ENCODE measurements around the gene TDRD10. TPM values are rescaled to one million over a fixed set of nuclear protein-coding genes. Genes with fewer than 3 reads are reported as not detected.

Gene TDRD10
- total and polyA plus RNA-seq, 4 donors, result 0.23 to 1.5 (median 0.78) TPM

DNA sequence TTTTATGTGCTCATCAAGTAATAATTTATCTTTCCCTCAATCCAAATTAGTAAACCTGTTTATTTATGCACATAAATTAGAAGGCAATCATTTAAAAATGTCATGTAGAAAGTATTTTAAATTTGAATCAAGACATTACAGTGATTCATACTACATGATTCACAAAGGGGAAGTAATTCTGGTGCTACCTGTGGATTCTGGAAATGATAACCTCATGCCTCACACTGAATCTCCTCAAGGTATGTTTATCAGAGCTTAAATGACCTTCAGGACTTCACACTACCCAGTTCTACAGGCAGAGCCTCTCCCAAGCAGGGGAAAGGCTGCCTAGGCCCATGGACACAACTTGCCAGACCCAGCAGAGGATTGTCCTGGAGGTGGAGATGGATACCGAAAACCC lies 25.2 kb upstream of the TDRD10 start (continued):
- TF ChIP-seq, protein P1, sequence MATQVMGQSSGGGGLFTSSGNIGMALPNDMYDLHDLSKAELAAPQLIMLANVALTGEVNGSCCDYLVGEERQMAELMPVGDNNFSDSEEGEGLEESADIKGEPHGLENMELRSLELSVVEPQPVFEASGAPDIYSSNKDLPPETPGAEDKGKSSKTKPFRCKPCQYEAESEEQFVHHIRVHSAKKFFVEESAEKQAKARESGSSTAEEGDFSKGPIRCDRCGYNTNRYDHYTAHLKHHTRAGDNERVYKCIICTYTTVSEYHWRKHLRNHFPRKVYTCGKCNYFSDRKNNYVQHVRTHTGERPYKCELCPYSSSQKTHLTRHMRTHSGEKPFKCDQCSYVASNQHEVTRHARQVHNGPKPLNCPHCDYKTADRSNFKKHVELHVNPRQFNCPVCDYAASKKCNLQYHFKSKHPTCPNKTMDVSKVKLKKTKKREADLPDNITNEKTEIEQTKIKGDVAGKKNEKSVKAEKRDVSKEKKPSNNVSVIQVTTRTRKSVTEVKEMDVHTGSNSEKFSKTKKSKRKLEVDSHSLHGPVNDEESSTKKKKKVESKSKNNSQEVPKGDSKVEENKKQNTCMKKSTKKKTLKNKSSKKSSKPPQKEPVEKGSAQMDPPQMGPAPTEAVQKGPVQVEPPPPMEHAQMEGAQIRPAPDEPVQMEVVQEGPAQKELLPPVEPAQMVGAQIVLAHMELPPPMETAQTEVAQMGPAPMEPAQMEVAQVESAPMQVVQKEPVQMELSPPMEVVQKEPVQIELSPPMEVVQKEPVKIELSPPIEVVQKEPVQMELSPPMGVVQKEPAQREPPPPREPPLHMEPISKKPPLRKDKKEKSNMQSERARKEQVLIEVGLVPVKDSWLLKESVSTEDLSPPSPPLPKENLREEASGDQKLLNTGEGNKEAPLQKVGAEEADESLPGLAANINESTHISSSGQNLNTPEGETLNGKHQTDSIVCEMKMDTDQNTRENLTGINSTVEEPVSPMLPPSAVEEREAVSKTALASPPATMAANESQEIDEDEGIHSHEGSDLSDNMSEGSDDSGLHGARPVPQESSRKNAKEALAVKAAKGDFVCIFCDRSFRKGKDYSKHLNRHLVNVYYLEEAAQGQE (IDR thresholded peaks at IDR 0.05), result no peak
- TF ChIP-seq RXRA (IDR thresholded peaks at IDR 0.05) (no peak), HNF4G (IDR thresholded peaks at IDR 0.05) (no peak)
- TF ChIP-seq, protein P2, sequence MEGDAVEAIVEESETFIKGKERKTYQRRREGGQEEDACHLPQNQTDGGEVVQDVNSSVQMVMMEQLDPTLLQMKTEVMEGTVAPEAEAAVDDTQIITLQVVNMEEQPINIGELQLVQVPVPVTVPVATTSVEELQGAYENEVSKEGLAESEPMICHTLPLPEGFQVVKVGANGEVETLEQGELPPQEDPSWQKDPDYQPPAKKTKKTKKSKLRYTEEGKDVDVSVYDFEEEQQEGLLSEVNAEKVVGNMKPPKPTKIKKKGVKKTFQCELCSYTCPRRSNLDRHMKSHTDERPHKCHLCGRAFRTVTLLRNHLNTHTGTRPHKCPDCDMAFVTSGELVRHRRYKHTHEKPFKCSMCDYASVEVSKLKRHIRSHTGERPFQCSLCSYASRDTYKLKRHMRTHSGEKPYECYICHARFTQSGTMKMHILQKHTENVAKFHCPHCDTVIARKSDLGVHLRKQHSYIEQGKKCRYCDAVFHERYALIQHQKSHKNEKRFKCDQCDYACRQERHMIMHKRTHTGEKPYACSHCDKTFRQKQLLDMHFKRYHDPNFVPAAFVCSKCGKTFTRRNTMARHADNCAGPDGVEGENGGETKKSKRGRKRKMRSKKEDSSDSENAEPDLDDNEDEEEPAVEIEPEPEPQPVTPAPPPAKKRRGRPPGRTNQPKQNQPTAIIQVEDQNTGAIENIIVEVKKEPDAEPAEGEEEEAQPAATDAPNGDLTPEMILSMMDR (IDR thresholded peaks at IDR 0.05; ENCODE audit: low read depth, low read length, missing input control), result no peak

DNA sequence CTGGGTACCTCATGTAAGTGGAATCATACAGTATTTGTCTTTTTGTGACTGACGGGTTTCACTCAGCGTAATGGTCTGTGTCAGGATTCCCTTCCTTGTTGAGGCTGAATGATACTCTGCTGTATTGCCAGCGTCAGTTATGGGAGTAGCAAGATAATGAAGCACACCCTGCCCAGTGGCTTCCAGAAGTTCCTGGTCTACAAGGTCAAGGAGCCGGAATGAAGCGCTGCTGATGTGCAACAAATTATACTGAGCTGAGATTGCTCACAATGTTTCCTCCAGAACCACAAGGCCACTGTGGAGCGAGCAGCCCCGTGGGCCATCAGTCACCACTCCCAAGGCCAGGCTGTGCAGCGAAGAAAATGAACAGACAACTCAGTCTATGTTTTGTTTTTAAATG lies 24.0 kb upstream of the TDRD10 start:
- peaks cover 0 to 6% (median 1%) of the 10 kb centered on the region in 4 donors for H3K4me1 ChIP-seq (ENCODE audit: control insufficient read depth in 4 of 4, insufficient read depth in 4 of 4, low read length in 3 of 4)
- no peaks in the 10 kb centered on the region for H3K9me3 ChIP-seq (ENCODE audit: control insufficient read depth in 4 of 4, low read length in 3 of 4)
- H3K9ac ChIP-seq (ENCODE audit: low read depth in 1 of 2, low read length in 2 of 2), result no peak overlapping the region
- no peak overlapping the region for H3K4me3 ChIP-seq (ENCODE audit: low read depth in 1 of 3, low read length in 3 of 3)
- TF ChIP-seq YY1 (IDR thresholded peaks at IDR 0.05), result no peak
- no peak for TF ChIP-seq RAD21 (IDR thresholded peaks at IDR 0.05)
- TF ChIP-seq, protein P1 (IDR thresholded peaks at IDR 0.05), result no peak
- no peak for DNase-seq (ENCODE audit: low spot score)
- no peaks in the 10 kb centered on the region for H3K27me3 ChIP-seq (ENCODE audit: control insufficient read depth in 4 of 4, insufficient read depth in 4 of 4, low read length in 3 of 4)
- H3K36me3 ChIP-seq (ENCODE audit: control insufficient read depth in 4 of 4, insufficient read depth in 3 of 4, low read depth in 1 of 4, low read length in 3 of 4), result no peaks in the 10 kb centered on the region
- no peak overlapping the region for H3K27ac ChIP-seq (ENCODE audit: low read depth in 1 of 2, low read length in 2 of 2)
- whole genome bisulfite sequencing, result 76% methylated on average over 8 of the region's 8 CpGs

DNA sequence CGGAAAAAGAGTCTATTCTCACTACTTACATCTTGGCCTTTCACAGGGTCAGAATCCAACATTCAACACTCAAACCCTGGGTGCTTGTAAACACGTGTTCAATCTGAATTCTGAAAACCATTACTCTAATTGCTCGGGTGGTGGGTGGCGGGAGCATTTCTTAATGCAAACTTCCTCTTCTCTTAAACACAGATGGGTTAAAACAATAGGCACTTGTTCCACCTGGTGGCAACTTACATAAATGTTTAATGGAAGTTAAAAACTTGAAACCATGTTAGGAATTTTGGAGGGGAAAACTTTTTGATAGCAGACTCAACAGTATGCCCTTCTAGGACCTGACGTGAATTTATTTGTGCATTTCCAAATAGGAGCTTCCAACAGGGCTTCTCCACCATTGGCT lies 23.4 kb upstream of the TDRD10 start:
- Histone ChIP-seq H3K4me3 (ENCODE audit: low read depth in 1 of 3, low read length in 3 of 3) (no peak overlapping the region), H3K27ac (ENCODE audit: low read depth in 1 of 2, low read length in 2 of 2) (no peak overlapping the region), H3K9ac (ENCODE audit: low read depth in 1 of 2, low read length in 2 of 2) (no peak overlapping the region), H3K9me3 (ENCODE audit: control insufficient read depth in 4 of 4, low read length in 3 of 4) (no peaks in the 10 kb centered on the region), H3K36me3 (ENCODE audit: control insufficient read depth in 4 of 4, insufficient read depth in 3 of 4, low read depth in 1 of 4, low read length in 3 of 4) (no peaks in the 10 kb centered on the region), H3K4me1 (ENCODE audit: control insufficient read depth in 4 of 4, insufficient read depth in 4 of 4, low read length in 3 of 4) (peaks cover 0 to 6% (median 1%) of the 10 kb centered on the region in 4 donors), H3K27me3 (ENCODE audit: control insufficient read depth in 4 of 4, insufficient read depth in 4 of 4, low read length in 3 of 4) (no peaks in the 10 kb centered on the region)
- TF ChIP-seq GABPA (IDR thresholded peaks at IDR 0.05 in 1 of 2, conservative IDR thresholded peaks at IDR 0.05 in 1 of 2) (no peak), RAD21 (IDR thresholded peaks at IDR 0.05) (peak in 1 of 2 donors; percentile 42), JUND (IDR thresholded peaks at IDR 0.05) (no peak)
- 63% methylated on average over 5 of the region's 5 CpGs for WGBS
- no peak for DNase-seq (ENCODE audit: low spot score)

Data from liver (tissue), 9 donors.